SK-N-SH (cell line): ENCODE results near the gene LRRC51. TPM values are rescaled to one million over a fixed set of nuclear protein-coding genes. Genes with fewer than 3 reads are reported as not detected.

Experiments
- CTCF ChIA-PET: fragments of 300-600, 350-600 bp; formaldehyde crosslinking; extraction: SDS; loops from one replicate; lab custom pipeline; 2021; lab: Yijun Ruan, JAX
- POLR2A ChIA-PET: fragments of 350-600 bp; sonication (Branson Sonifier 250); formaldehyde crosslinking; extraction: SDS; loops from one replicate; lab custom pipeline; 2020; ENCODE audit warnings: antibody characterized with exemption, inconsistent platforms; lab: Yijun Ruan, JAX
- DNase-seq: peaks from one replicate; pipeline ENCODE4 v3.0.0; 2012
- H2AFZ ChIP-seq: fragments of 200-600 bp; sonication (generic); 2 replicates; pipeline ENCODE4 v1.8.1; 2016; ENCODE audit warnings: antibody characterized with exemption, mild to moderate bottlenecking, low read depth
- H3F3A ChIP-seq: fragments of 200-600 bp; sonication (generic); replicated peaks from 2 replicates; pipeline ENCODE3; 2016; ENCODE audit warnings: antibody characterized with exemption, mild to moderate bottlenecking; ENCODE audit not compliant: insufficient read depth
- H3K27ac ChIP-seq, 2 experiments: fragments of 200-500 bp in 1 of 2; fragments of 200-600 bp in 1 of 2; sonication (Bioruptor generic) in 1 of 2; sonication (generic), shearing (Covaris generic) in 1 of 2; 2 replicates each; pipeline versions ENCODE4 v1.5.1 to v1.6.1; 2014 to 2016; ENCODE audit warnings: low read depth in 2 of 2, inconsistent platforms in 1 of 2, low read length in 1 of 2, mild to moderate bottlenecking in 1 of 2, mixed read lengths in 1 of 2
- H3K27me3 ChIP-seq: fragments of 200-600 bp; sonication (generic), shearing (Covaris generic); 2 replicates; pipeline ENCODE4 v1.6.1; 2016; ENCODE audit warnings: mixed run types; ENCODE audit not compliant: insufficient read depth
- H3K36me3 ChIP-seq, 2 experiments: fragments of 200-500 bp in 1 of 2; fragments of 200-600 bp in 1 of 2; sonication (Bioruptor generic) in 1 of 2; sonication (generic) in 1 of 2; replicated peaks in 1 of 2; 2 replicates each; pipeline versions ENCODE3 to v1.5.1; 2014 to 2016; ENCODE audit warnings: low read length in 1 of 2, mild to moderate bottlenecking in 1 of 2; ENCODE audit not compliant: insufficient read depth in 2 of 2, control insufficient read depth in 1 of 2
- H3K4me1 ChIP-seq, 2 experiments: fragments of 200-500 bp in 1 of 2; fragments of 200-600 bp in 1 of 2; sonication (Bioruptor generic) in 1 of 2; sonication (generic), shearing (Covaris generic) in 1 of 2; 2 replicates each; pipeline versions ENCODE4 v1.5.1 to v1.6.1; 2014 to 2016; ENCODE audit warnings: low read depth in 1 of 2, low read length in 1 of 2, mixed run types in 1 of 2; ENCODE audit not compliant: insufficient read depth in 2 of 2, control insufficient read depth in 1 of 2
- H3K4me2 ChIP-seq: fragments of 200-600 bp; sonication (generic), shearing (Covaris generic); 2 replicates; pipeline ENCODE4 v1.6.1; 2017; ENCODE audit warnings: mixed run types
- H3K4me3 ChIP-seq, 2 experiments: fragments of 200-500 bp in 1 of 2; fragments of 200-600 bp in 1 of 2; sonication (Bioruptor generic) in 1 of 2; sonication (generic), shearing (Covaris generic) in 1 of 2; 2 replicates each; pipeline versions ENCODE4 v1.5.1 to v1.8.1; 2014 to 2016; ENCODE audit warnings: low read depth in 2 of 2, inconsistent platforms in 1 of 2, low read length in 1 of 2, mild to moderate bottlenecking in 1 of 2, mixed read lengths in 1 of 2, moderate library complexity in 1 of 2
- H3K79me2 ChIP-seq: fragments of 200-600 bp; sonication (generic); 2 replicates; pipeline ENCODE4 v1.8.1; 2017; ENCODE audit warnings: mild to moderate bottlenecking; ENCODE audit not compliant: insufficient read depth
- H3K9ac ChIP-seq: fragments of 200-600 bp; sonication (generic); 2 replicates; pipeline ENCODE4 v1.6.1; 2017; ENCODE audit warnings: mixed run types
- H3K9me2 ChIP-seq: fragments of 200-600 bp; sonication (generic); 2 replicates; pipeline ENCODE4 v1.6.1; 2017; ENCODE audit warnings: mixed run types
- H3K9me3 ChIP-seq: fragments of 200-600 bp; sonication (generic); 2 replicates; pipeline ENCODE4 v1.6.1; 2017; ENCODE audit warnings: mixed run types, mild to moderate bottlenecking, moderate library complexity
- H4K20me1 ChIP-seq: fragments of 200-600 bp; sonication (generic); 2 replicates; pipeline ENCODE4 v1.6.1; 2017; ENCODE audit warnings: mild to moderate bottlenecking, mixed run types; ENCODE audit not compliant: insufficient read depth
- EP300 ChIP-seq, 2 experiments: IDR thresholded peaks; 2 replicates each; pipeline versions ENCODE4 v1.4.0 to v1.6.1; 2012; ENCODE audit warnings: borderline replicate concordance in 1 of 2, low read depth in 1 of 2, low read length in 1 of 2
- EZH2phosphoT487 ChIP-seq: fragments of 200-600 bp; sonication (generic); IDR thresholded peaks from 2 replicates; pipeline ENCODE4 v1.6.1; 2017; ENCODE audit warnings: low read depth, mixed run types, mild to moderate bottlenecking, antibody characterized with exemption, moderate library complexity, borderline replicate concordance
- FOXJ3 ChIP-seq: sonication (generic); formaldehyde crosslinking; IDR thresholded peaks from 2 replicates; pipeline ENCODE4 v1.5.1; 2020; ENCODE audit warnings: mild to moderate bottlenecking, missing genetic modification reagents
- FOXM1 ChIP-seq: IDR thresholded peaks from 2 replicates; pipeline ENCODE4 v1.4.0; 2012; ENCODE audit warnings: low read depth, mild to moderate bottlenecking
- GATA2 ChIP-seq: sonication (generic); formaldehyde crosslinking; IDR thresholded peaks from 2 replicates; pipeline ENCODE4 v1.5.0; 2020; ENCODE audit warnings: mild to moderate bottlenecking, missing genetic modification reagents
- IRF3 ChIP-seq: fragments of 150-350 bp; IDR thresholded peaks from 2 replicates; pipeline ENCODE4 v1.6.1; 2016; ENCODE audit warnings: mild to moderate bottlenecking, low read depth, low read length
- MAX ChIP-seq: IDR thresholded peaks from 2 replicates; pipeline ENCODE4 v1.4.0; 2012; ENCODE audit warnings: low read depth
- MEF2A ChIP-seq: IDR thresholded peaks from 2 replicates; pipeline ENCODE4 v1.4.0; 2012; ENCODE audit warnings: low read depth, borderline replicate concordance
- MXI1 ChIP-seq: IDR thresholded peaks from 2 replicates; pipeline ENCODE4 v1.6.1; 2012; ENCODE audit warnings: mild to moderate bottlenecking, low read depth, low read length, improper control_type of control experiment
- NRF1 ChIP-seq: IDR thresholded peaks from 2 replicates; pipeline ENCODE4 v1.6.1; 2012; ENCODE audit warnings: low read depth, mild to moderate bottlenecking, low read length
- POLR2AphosphoS5 ChIP-seq: IDR thresholded peaks from 2 replicates; pipeline ENCODE4 v1.6.1; 2012; ENCODE audit warnings: low read depth, low read length
- REST ChIP-seq: IDR thresholded peaks from 2 replicates; pipeline ENCODE4 v1.6.1; 2012; ENCODE audit warnings: mild to moderate bottlenecking, low read depth, low read length, moderate library complexity
- RFX5 ChIP-seq: IDR thresholded peaks from 2 replicates; pipeline ENCODE4 v1.6.1; 2012; ENCODE audit warnings: mild to moderate bottlenecking, improper control_type of control experiment, low read length
- RXRA ChIP-seq: IDR thresholded peaks from 2 replicates; pipeline ENCODE4 v1.4.0; 2012; ENCODE audit warnings: low read depth, mild to moderate bottlenecking, borderline replicate concordance
- SIN3A ChIP-seq: IDR thresholded peaks from 2 replicates; pipeline ENCODE4 v1.6.1; 2012; ENCODE audit warnings: low read depth, mild to moderate bottlenecking, low read length, moderate library complexity, borderline replicate concordance
- TAF1 ChIP-seq: IDR thresholded peaks from 2 replicates; pipeline ENCODE4 v1.6.1; 2012; ENCODE audit warnings: low read depth, mild to moderate bottlenecking, low read length, moderate library complexity, borderline replicate concordance
- TCF12 ChIP-seq: IDR thresholded peaks from 2 replicates; pipeline ENCODE4 v1.4.0; 2012
- USF1 ChIP-seq: IDR thresholded peaks from 2 replicates; pipeline ENCODE4 v1.4.0; 2012; ENCODE audit warnings: low read depth, borderline replicate concordance
- WGBS: methylation state at CpG from one replicate; pipeline ENCODE4 v1.1.6; 2017; ENCODE audit warnings: low lambda C conversion rate; 5-methylcytosine and 5-hydroxymethylcytosine counted together
- polyA plus RNA-seq, 3 experiments: library from polyadenylated mRNA; depleted of rRNA; stranded (reverse); fragments of >200 nt; gene quantifications; 2 replicates each; pipeline ENCODE4 v1.2.3, GENCODE V29; 2012
- TF ChIP-seq, protein P1 (sequence below): IDR thresholded peaks from 2 replicates; pipeline ENCODE4 v1.4.0; 2012; ENCODE audit warnings: low read depth, borderline replicate concordance

Gene LRRC51
- polyA plus RNA-seq, 1 of the 3 experiments (the other 2 are of a cell fraction), result 7.3 TPM

GRCh38 chr11:72040491-72041363 is 39.9 kb upstream of the LRRC51 start (continued):
- peak; percentile 69 for TF ChIP-seq TCF12
- peak; percentile 87; the same call in 1 of the 2 replicates for TF ChIP-seq MXI1
- no peak for TF ChIP-seq MEF2A
- 0 out of 2 replicates have a peak, but pooled peaks have one; percentile 11 for TF ChIP-seq RXRA
- TF ChIP-seq GATA2, result no peak
- TF ChIP-seq, all 33 proteins: peak for 9

DNA sequence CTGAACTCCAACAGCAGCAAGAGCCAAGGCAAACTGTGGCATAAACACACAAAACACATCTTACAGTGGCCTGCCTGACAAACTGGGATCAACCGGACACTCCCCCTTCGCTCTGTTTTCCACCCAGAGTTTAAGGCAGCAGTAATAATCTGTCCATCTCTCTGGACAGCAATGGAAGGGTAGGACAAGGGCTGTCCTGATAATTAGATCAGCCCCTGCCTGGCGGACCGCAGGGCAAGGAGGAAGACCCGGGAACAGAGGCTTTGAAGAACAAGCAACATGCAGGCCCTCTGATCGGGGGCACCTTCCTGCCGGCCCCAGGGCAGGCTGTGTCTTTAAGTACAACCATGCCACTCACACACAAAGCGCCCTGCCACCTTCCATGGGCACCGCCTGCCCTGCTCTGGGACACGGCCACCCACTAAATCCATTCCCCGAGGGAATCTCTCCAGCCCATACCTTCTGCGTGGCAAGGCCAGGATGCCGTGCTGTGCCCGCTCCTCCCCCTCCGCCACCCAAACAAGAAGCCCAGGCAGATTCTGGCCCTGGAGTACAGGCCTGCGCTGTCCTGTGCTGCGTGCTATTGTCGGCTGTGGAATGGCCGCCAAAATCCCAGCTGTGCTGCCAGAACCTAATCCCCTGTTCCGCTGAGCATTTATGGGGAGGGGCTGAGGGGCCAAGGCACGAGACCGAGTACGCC is 39.1 kb upstream of the LRRC51 start:
- Histone ChIP-seq H3K4me2 (peak overlapping the region; percentile 91), H3K36me3 (peaks cover under 1 to 1% of the 10 kb centered on the region in 2 experiments), H3K27ac (peak overlapping the region; percentile 97 to 99), H3F3A (peaks cover 18% of the 10 kb centered on the region), H3K4me1 (peaks cover 18 to 45% of the 10 kb centered on the region in 2 experiments), H3K9me3 (no peaks in the 10 kb centered on the region), H3K27me3 (no peaks in the 10 kb centered on the region), H3K4me3 (peak overlapping the region; percentile 64 to 67), H3K9me2 (no peaks in the 10 kb centered on the region), H3K9ac (peak overlapping the region; percentile 84), H2AFZ (peak overlapping the region; percentile 93), H4K20me1 (peaks cover 16% of the 10 kb centered on the region), H3K79me2 (peaks cover 95% of the 10 kb centered on the region)
- ChIA-PET CTCF (interaction anchor here (1.0 to 5.2 kb wide), 8 partner anchors 12 to 548 kb away, joined by 3 to 30 read pairs (median 8); partner anchors contain the start of gene CLPB), POLR2A (interaction anchor here (0.6 to 4.0 kb wide), 10 partner anchors 11 to 370 kb away, joined by 3 to 21 read pairs (median 6); partner anchors contain the start of genes ANAPC15 and LRRC51)
- WGBS, result 1% methylated on average over 13 of the region's 23 CpGs
- peak; percentile 77 for DNase-seq
- TF ChIP-seq TCF12 (no peak), RFX5 (peak; percentile 54; the same call in 1 of the 2 replicates), POLR2AphosphoS5 (peak; percentile 81), EP300 (IDR thresholded peaks at IDR 0.05; ENCODE audit: borderline replicate concordance in 1 of 2, low read depth in 1 of 2, low read length in 1 of 2) (peak in 1 of 2 experiments; percentile 58; a peak in 2 of 4 replicates), TAF1 (peak; percentile 66), NRF1 (no peak), FOXM1 (no peak), IRF3 (no peak), MAX (no peak; the same call in 1 of the 2 replicates), REST (no peak), MEF2A (no peak), SIN3A (0 out of 2 replicates have a peak, but pooled peaks have one; percentile 16), FOXJ3 (CRISPR knock-in tag) (peak; percentile 88), MXI1 (peak; percentile 68), USF1 (no peak), EZH2phosphoT487 (no peak)
- TF ChIP-seq, protein P1, sequence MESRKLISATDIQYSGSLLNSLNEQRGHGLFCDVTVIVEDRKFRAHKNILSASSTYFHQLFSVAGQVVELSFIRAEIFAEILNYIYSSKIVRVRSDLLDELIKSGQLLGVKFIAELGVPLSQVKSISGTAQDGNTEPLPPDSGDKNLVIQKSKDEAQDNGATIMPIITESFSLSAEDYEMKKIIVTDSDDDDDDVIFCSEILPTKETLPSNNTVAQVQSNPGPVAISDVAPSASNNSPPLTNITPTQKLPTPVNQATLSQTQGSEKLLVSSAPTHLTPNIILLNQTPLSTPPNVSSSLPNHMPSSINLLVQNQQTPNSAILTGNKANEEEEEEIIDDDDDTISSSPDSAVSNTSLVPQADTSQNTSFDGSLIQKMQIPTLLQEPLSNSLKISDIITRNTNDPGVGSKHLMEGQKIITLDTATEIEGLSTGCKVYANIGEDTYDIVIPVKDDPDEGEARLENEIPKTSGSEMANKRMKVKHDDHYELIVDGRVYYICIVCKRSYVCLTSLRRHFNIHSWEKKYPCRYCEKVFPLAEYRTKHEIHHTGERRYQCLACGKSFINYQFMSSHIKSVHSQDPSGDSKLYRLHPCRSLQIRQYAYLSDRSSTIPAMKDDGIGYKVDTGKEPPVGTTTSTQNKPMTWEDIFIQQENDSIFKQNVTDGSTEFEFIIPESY, result no peak
